Loucy (cell line): ENCODE results near the gene KLF16.
A peak's percentile ranks its signal among the peaks of the same experiment; 100 is the strongest.

Source experiments
- H2AFZ ChIP-seq: fragments of 200-600 bp; sonication (generic); 2 replicates; pipeline ENCODE4 v1.6.0; 2016; ENCODE audit warnings: antibody characterized with exemption, mild to moderate bottlenecking, low read length, moderate library complexity
- H3F3A ChIP-seq: fragments of 200-600 bp; 2 replicates; pipeline ENCODE4 v1.6.0; 2016; ENCODE audit warnings: antibody characterized with exemption, low read depth, mild to moderate bottlenecking
- H3K27me3 ChIP-seq: fragments of 200-600 bp; sonication (generic); 2 replicates; pipeline ENCODE4 v1.6.1; 2014; ENCODE audit warnings: low read length, mild to moderate bottlenecking; ENCODE audit not compliant: insufficient read depth, poor library complexity, severe bottlenecking
- H3K36me3 ChIP-seq: fragments of 200-600 bp; sonication (generic); 2 replicates; pipeline ENCODE4 v1.6.1; 2016; ENCODE audit warnings: low read length; ENCODE audit not compliant: insufficient read depth
- H3K4me1 ChIP-seq: fragments of 200-600 bp; sonication (generic); 2 replicates; pipeline ENCODE4 v1.5.1; 2014; ENCODE audit warnings: low read length, mild to moderate bottlenecking; ENCODE audit not compliant: insufficient read depth, poor library complexity, severe bottlenecking
- H3K4me2 ChIP-seq: fragments of 200-600 bp; sonication (generic); 2 replicates; pipeline ENCODE4 v1.6.0; 2014; ENCODE audit warnings: antibody characterized with exemption, low read length, low read depth, mild to moderate bottlenecking; ENCODE audit not compliant: poor library complexity, severe bottlenecking
- H3K4me3 ChIP-seq: fragments of 200-600 bp; sonication (generic); 2 replicates; pipeline ENCODE4 v1.5.1; 2014; ENCODE audit warnings: low read length, mild to moderate bottlenecking, mixed read lengths; ENCODE audit not compliant: poor library complexity, severe bottlenecking
- H3K79me2 ChIP-seq: fragments of 200-600 bp; sonication (generic); 2 replicates; pipeline ENCODE4 v1.6.1; 2014; ENCODE audit warnings: low read length; ENCODE audit not compliant: insufficient read depth
- H3K9ac ChIP-seq: fragments of 200-600 bp; sonication (generic); 2 replicates; pipeline ENCODE4 v1.6.0; 2014; ENCODE audit warnings: mild to moderate bottlenecking, low read depth, low read length, moderate library complexity; ENCODE audit not compliant: poor library complexity, severe bottlenecking
- H3K9me2 ChIP-seq: fragments of 200-600 bp; sonication (generic); replicated peaks from 2 replicates; pipeline ENCODE4 v1.6.1; 2016; ENCODE audit warnings: low read depth, low read length, mixed read lengths
- H3K9me3 ChIP-seq: fragments of 200-600 bp; sonication (generic); 2 replicates; pipeline ENCODE4 v1.6.1; 2014; ENCODE audit warnings: mild to moderate bottlenecking, antibody characterized with exemption, low read length, low read depth; ENCODE audit not compliant: insufficient read depth
- H4K20me1 ChIP-seq: fragments of 200-600 bp; sonication (generic); 2 replicates; pipeline ENCODE4 v1.6.0; 2014; ENCODE audit warnings: antibody characterized with exemption, low read length, mild to moderate bottlenecking; ENCODE audit not compliant: insufficient read depth, poor library complexity, severe bottlenecking
- CTCF ChIP-seq: fragments of 200-600 bp; sonication (generic); conservative IDR thresholded peaks from 2 replicates; pipeline ENCODE4 v1.5.1; 2014; ENCODE audit warnings: mild to moderate bottlenecking, antibody characterized with exemption, low read length
- EZH2phosphoT487 ChIP-seq: fragments of 200-600 bp; IDR thresholded peaks from 2 replicates; pipeline ENCODE4 v1.6.1; 2018; ENCODE audit warnings: antibody characterized with exemption, mild to moderate bottlenecking, moderate library complexity, borderline replicate concordance

The KLF16 gene

GRCh38 chr19:1863638-1864479 is 480 bp upstream of the KLF16 start:
- TF ChIP-seq CTCF (no peak), EZH2phosphoT487 (no peak)
- peaks cover 47% of the 10 kb centered on the region for H3K79me2 ChIP-seq
- H2AFZ ChIP-seq: peak overlapping the region; percentile 91

GRCh38 chr19:1862424-1863327 is 703 bp downstream of the KLF16 start:
- H3K27me3 ChIP-seq: no peaks in the 10 kb centered on the region
- H3K9me2 ChIP-seq: no peaks in the 10 kb centered on the region
- H2AFZ ChIP-seq: no peak overlapping the region; the same call in 1 of the 2 replicates
- no peaks in the 10 kb centered on the region for H3K9me3 ChIP-seq
- peak overlapping the region; percentile 81 for H3K4me2 ChIP-seq
- peaks cover 59% of the 10 kb centered on the region for H3K79me2 ChIP-seq
- peaks cover 42% of the 10 kb centered on the region for H4K20me1 ChIP-seq
- H3K9ac ChIP-seq: peak overlapping the region; percentile 76
- peak overlapping the region; percentile 95 for H3K4me3 ChIP-seq
- no peak for TF ChIP-seq CTCF
- TF ChIP-seq EZH2phosphoT487: no peak
- H3K4me1 ChIP-seq: peaks cover 20% of the 10 kb centered on the region
- H3K36me3 ChIP-seq: no peaks in the 10 kb centered on the region
- no peaks in the 10 kb centered on the region for H3F3A ChIP-seq

More at GRCh38 chr19:1863638-1864479, 480 bp upstream of the KLF16 start:
- Histone ChIP-seq H3F3A (no peaks in the 10 kb centered on the region), H3K27me3 (no peaks in the 10 kb centered on the region), H3K4me2 (peak overlapping the region; percentile 79), H4K20me1 (peaks cover 34% of the 10 kb centered on the region), H3K9me3 (no peaks in the 10 kb centered on the region), H3K9me2 (no peaks in the 10 kb centered on the region), H3K4me1 (peaks cover 20% of the 10 kb centered on the region), H3K9ac (peak overlapping the region; percentile 94), H3K4me3 (peak overlapping the region; percentile 91), H3K36me3 (no peaks in the 10 kb centered on the region)

- H3K4me1 ChIP-seq: peaks cover 20% of the 10 kb centered on the region
- peaks cover 49% of the 10 kb centered on the region for H4K20me1 ChIP-seq
- H3K4me3 ChIP-seq: peak overlapping the region; percentile 95
- no peaks in the 10 kb centered on the region for H3K9me3 ChIP-seq
- no peaks in the 10 kb centered on the region for H3F3A ChIP-seq
- TF ChIP-seq CTCF: no peak
- no peak for TF ChIP-seq EZH2phosphoT487
- peaks cover 65% of the 10 kb centered on the region for H3K79me2 ChIP-seq
- H3K9ac ChIP-seq: peak overlapping the region; percentile 76
- no peaks in the 10 kb centered on the region for H3K36me3 ChIP-seq
- H3K27me3 ChIP-seq: no peaks in the 10 kb centered on the region
- no peak overlapping the region for H2AFZ ChIP-seq
- no peaks in the 10 kb centered on the region for H3K9me2 ChIP-seq
- H3K4me2 ChIP-seq: peak overlapping the region; percentile 81
Observed at GRCh38 chr19:1862068-1862423, 1.3 kb downstream of the KLF16 start.
